ENCODE results near the gene OR4D2.

OR4D2 gene

GRCh38 chr17:58215685-58216084, 48.9 kb downstream of the OR4D2 start:
- Histone ChIP-seq H3K9me3 (ENCODE audit: control insufficient read depth, insufficient read depth, low read depth, low read length) (no peaks in the 10 kb centered on the region), H3K36me3 (ENCODE audit: control insufficient read depth in 2 of 2, insufficient read depth in 1 of 2, low read length in 2 of 2) (peaks cover 31 to 63% of the 10 kb centered on the region in 2 experiments), H3K4me1 (ENCODE audit: control insufficient read depth, insufficient read depth, low read length) (no peaks in the 10 kb centered on the region), H3K27ac (ENCODE audit: extremely low read depth, low read depth, low read length) (no peak overlapping the region), H3K4me3 (ENCODE audit: low read depth, low read length) (no peak overlapping the region)
- ChIA-PET POLR2A (interaction anchor here (0.5 to 1.0 kb wide), 2 partner anchors 37 to 416 kb away, joined by 4 to 7 read pairs; no protein-coding TSS in a partner anchor), CTCF (interaction anchor here (0.5 to 9.8 kb wide), 7 partner anchors 13 to 913 kb away, joined by 3 to 84 read pairs (median 3); no protein-coding TSS in a partner anchor)
- TF ChIP-seq ZNF214 (tag by site-specific recombination; IDR thresholded peaks at IDR 0.05; ENCODE audit: borderline replicate concordance): no peak
- TF ChIP-seq SCRT2 (tag by site-specific recombination; IDR thresholded peaks at IDR 0.05): peak; percentile 91
- peak; percentile 56; the same call in 1 of the 2 replicates for TF ChIP-seq SCRT1 (tag by site-specific recombination; IDR thresholded peaks at IDR 0.05; ENCODE audit: borderline replicate concordance)
- TF ChIP-seq, protein P1, sequence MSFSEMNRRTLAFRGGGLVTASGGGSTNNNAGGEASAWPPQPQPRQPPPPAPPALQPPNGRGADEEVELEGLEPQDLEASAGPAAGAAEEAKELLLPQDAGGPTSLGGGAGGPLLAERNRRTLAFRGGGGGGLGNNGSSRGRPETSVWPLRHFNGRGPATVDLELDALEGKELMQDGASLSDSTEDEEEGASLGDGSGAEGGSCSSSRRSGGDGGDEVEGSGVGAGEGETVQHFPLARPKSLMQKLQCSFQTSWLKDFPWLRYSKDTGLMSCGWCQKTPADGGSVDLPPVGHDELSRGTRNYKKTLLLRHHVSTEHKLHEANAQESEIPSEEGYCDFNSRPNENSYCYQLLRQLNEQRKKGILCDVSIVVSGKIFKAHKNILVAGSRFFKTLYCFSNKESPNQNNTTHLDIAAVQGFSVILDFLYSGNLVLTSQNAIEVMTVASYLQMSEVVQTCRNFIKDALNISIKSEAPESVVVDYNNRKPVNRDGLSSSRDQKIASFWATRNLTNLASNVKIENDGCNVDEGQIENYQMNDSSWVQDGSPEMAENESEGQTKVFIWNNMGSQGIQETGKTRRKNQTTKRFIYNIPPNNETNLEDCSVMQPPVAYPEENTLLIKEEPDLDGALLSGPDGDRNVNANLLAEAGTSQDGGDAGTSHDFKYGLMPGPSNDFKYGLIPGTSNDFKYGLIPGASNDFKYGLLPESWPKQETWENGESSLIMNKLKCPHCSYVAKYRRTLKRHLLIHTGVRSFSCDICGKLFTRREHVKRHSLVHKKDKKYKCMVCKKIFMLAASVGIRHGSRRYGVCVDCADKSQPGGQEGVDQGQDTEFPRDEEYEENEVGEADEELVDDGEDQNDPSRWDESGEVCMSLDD (tag by site-specific recombination; IDR thresholded peaks at IDR 0.05): no peak
- TF ChIP-seq, protein P2, sequence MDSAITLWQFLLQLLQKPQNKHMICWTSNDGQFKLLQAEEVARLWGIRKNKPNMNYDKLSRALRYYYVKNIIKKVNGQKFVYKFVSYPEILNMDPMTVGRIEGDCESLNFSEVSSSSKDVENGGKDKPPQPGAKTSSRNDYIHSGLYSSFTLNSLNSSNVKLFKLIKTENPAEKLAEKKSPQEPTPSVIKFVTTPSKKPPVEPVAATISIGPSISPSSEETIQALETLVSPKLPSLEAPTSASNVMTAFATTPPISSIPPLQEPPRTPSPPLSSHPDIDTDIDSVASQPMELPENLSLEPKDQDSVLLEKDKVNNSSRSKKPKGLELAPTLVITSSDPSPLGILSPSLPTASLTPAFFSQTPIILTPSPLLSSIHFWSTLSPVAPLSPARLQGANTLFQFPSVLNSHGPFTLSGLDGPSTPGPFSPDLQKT (IDR thresholded peaks at IDR 0.05; ENCODE audit: borderline replicate concordance, low read depth, low read length): no peak

DNA sequence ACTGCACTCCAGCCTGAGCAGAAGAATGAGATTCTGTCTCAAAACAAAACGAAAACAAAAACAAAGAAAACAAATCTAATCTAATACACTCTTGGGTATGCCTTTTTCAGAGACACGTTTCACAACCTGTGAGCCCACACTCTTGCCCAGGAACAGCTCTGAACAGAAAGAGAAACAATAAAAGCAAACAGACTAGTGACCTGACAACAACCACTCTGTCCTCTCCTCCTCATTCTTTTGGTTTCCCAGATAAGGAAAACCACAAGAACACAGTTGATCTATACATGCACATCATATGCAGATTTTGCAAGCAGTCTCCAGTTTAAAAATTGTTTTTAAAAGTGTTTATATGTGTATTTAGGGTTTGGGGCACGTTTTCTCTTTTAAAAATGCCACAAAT, 51.0 kb downstream of the OR4D2 start:
- CTCF ChIA-PET: interaction anchor here (0.6 to 9.8 kb wide), 4 partner anchors 18 to 574 kb away, joined by 3 to 84 read pairs (median 7); no protein-coding TSS in a partner anchor
- H3K9me3 ChIP-seq (ENCODE audit: control insufficient read depth, insufficient read depth, low read depth, low read length): no peaks in the 10 kb centered on the region
- H3K36me3 ChIP-seq (ENCODE audit: control insufficient read depth in 2 of 2, insufficient read depth in 1 of 2, low read length in 2 of 2): peaks cover 13 to 44% of the 10 kb centered on the region in 2 experiments
- no peaks in the 10 kb centered on the region for H3K4me1 ChIP-seq (ENCODE audit: control insufficient read depth, insufficient read depth, low read length)
- TF ChIP-seq KLF7 (tag by site-specific recombination; IDR thresholded peaks at IDR 0.05; ENCODE audit: borderline replicate concordance) (no peak), REST (tag by site-specific recombination; IDR thresholded peaks at IDR 0.05) (no peak), ZNF677 (tag by site-specific recombination; IDR thresholded peaks at IDR 0.05) (no peak), ZNF274 (IDR thresholded peaks at IDR 0.05; ENCODE audit: low read length) (no peak), ZNF274 (tag by site-specific recombination; IDR thresholded peaks at IDR 0.05; ENCODE audit: borderline replicate concordance) (no peak), ZNF266 (tag by site-specific recombination; IDR thresholded peaks at IDR 0.05; ENCODE audit: low read depth) (no peak), KLF1 (tag by site-specific recombination; IDR thresholded peaks at IDR 0.05) (no peak)
- TF ChIP-seq, protein P3, sequence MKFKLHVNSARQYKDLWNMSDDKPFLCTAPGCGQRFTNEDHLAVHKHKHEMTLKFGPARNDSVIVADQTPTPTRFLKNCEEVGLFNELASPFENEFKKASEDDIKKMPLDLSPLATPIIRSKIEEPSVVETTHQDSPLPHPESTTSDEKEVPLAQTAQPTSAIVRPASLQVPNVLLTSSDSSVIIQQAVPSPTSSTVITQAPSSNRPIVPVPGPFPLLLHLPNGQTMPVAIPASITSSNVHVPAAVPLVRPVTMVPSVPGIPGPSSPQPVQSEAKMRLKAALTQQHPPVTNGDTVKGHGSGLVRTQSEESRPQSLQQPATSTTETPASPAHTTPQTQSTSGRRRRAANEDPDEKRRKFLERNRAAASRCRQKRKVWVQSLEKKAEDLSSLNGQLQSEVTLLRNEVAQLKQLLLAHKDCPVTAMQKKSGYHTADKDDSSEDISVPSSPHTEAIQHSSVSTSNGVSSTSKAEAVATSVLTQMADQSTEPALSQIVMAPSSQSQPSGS (tag by site-specific recombination; IDR thresholded peaks at IDR 0.05; ENCODE audit: low read depth): no peak
- POLR2A ChIA-PET: interaction anchor here (1.2 to 3.6 kb wide), 2 partner anchors 13 to 17 kb away, joined by 6 to 14 read pairs; no protein-coding TSS in a partner anchor
- H3K4me3 ChIP-seq (ENCODE audit: low read depth, low read length): no peak overlapping the region
- H3K27ac ChIP-seq (ENCODE audit: extremely low read depth, low read depth, low read length): no peak overlapping the region

All from HEK293 (cell line).